ENCODE results near the gene LMLN.
"Not testable (repeated sequence)": the region's sequence is repeated elsewhere in the genome, so short reads cannot be mapped to it uniquely, and the experiment has no call there.

Gene LMLN

GRCh38 chr3:197958346-197958745 lies 1.7 kb upstream of the LMLN start:
- no peak for DNase-seq

DNA sequence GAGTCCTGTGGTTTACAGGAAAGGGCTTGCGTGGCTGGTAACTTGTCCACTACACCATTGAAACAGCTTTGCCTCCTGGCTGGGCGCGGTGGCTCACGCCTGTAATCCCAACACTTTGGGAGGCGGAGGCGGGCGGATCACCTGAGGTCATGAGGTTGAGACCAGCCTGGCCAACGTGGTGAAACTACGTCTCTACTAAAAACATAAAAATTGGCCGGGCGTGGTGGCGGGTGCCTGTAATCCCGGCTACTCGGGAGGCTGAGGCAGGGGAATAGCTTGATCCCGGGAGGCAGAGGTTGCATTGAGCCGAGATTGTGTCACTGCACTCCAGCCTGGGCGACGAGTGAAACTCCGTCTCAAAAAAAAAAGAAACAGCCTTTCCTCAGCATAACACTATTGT lies 1.2 kb upstream of the LMLN start:
- not testable (repeated sequence) for DNase-seq

DNA sequence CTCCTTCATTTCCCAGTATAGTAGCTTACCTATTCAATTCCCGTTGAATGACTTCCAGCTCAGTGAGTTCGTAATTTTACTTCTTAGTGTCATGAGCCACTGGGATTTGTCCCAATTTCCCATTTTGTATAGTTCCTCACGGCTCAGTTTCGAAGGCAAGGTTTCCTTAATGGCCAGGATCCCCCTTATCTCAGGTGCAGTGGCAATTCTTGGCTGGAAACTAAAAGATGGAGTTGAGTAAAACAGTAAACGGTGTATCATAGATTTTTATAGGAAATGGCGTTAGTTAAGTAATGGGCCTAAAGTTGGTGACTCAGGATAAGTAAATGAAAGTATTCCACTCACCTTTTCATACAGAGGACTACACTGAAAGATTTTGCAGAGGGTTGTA lies 522 bp upstream of the LMLN start:
- no peak for DNase-seq

GRCh38 chr3:197960694-197961581 lies 921 bp downstream of the LMLN start:
- no peak for DNase-seq

GRCh38 chr3:197961582-197961945 lies 1.5 kb downstream of the LMLN start:
- no peak for DNase-seq

DNA sequence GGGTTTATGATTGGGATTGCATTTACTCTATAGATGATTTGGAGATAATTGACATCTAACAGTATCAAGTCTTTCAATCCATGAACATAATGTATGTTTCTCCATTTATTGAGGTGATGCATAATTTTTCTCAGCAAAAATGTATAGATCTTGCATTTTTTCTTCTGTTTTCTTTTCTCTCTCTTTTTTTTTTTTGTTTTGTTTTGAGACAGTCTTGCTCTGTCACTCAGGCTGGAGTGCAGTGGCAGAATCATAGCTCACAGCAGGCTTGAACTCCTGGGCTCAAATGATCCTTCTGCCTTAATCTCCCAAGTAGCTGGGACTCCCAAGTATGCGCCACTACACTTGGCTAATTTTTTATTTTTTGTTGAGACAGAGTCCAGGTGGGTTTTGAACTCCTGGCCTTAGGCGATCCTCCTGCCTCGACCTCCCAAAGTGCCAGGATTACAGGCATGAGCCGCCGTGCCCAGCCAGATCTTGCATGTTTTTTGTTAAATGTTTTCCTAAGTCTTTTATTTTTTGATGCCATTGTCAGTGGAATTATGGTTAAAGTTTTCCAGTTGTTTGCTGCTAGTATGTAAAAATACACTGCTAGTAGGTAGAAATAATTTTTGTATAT lies 3.1 kb downstream of the LMLN start:
- no peak for DNase-seq

- DNase-seq, result not testable (repeated sequence)
Observed at GRCh38 chr3:197967337-197967989, 7.4 kb downstream of the LMLN start.

DNA sequence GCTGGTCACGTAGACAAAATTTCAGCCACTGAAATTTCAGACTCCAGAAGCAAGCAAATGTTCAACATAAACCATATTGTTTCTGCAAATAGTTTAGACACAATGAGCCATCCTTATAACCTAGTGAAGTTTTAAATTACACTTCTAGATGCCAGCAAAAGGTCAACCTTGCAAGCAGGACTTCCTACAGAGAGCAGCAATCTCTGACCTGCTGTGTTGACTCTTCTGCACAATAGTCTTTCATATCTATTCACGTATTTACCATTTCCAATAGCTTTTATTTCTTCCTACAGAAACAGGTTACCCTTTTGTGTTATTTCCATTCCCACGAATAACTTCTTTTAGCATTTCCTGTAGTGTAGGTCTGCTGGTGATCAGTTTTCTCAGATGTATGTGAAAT lies 10.6 kb downstream of the LMLN start:
- no peak for DNase-seq

DNA sequence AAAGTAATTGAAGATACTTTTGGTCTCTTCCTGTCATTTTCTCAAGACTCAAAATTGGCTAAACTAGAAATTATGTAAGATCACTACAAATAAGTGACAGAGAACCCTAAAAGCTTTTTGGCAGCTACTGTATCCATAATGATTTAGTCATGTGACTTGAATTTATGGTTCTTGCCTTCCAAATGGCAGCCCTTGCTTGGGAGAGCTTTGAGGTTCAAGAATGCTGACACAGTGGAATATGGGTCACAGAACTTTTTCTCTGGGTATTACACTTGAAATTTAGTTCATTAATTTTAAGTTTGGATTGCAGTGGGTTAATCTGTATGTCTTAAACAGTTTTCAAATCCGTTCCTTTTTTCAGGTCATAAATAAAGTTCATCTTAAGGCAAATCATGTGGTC lies 14.0 kb downstream of the LMLN start:
- no peak for DNase-seq

DNA sequence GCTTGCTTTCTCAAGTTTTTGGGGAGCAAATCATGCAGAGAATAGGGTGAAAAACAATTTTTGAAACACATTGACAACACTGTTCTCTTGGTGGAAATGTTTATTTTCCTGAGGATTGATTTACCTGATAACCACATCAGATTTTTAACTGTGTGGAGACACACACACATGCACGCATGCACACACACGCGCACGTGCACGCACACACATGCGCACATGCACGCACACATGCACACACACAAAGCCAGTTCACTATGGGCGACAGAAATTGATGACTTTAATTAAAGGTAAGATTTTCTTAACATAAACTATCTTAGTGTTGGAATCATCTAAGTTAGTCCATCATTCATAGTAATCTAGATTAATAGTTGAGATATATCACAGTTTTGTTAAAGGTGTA lies 15.3 kb downstream of the LMLN start:
- DNase-seq, result no peak

GRCh38 chr3:197983076-197983475 lies 23.1 kb downstream of the LMLN start:
- DNase-seq, result no peak

DNA sequence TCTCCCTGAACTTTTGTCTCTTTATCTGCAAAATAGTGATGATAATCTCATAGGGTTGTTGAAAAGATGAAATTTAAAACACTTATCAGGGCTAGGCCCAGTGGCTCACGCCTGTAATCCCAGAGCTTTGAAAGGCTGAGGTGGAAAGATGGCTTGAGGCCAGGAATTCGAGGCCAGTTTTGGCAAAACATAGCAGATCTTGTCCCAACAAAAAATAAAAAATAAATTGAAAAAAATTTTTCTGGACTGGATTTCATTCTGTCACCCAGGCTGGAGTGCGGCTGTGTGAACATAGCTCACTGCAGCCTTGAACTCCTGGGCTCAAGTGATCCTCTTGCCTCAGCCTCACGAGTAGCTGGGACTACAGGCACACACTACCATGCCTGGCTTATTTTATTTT lies 29.6 kb downstream of the LMLN start:
- no peak for DNase-seq

- DNase-seq, result no peak
Observed at GRCh38 chr3:197994736-197995135, 34.7 kb downstream of the LMLN start.

DNA sequence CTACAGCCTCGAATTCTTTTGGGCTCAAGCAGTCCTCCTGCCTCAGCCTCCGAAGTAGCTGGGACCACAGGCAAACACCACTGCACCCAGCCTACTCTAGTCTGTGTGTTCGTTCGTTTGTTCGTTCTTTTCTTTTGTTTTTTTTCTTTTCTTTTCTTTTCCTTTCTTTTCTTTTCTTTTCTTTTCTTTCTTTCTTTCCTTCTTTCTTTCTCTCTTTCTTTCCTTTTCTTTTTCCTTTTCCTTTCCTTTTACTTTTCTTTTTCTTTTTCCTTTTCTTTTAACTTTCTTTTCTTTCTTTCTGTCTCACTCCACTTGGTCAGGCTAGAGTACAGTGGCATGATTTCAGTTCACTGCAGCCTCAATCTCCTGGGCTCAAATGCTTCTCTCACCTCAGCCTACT lies 36.8 kb downstream of the LMLN start:
- no peak for DNase-seq

DNA sequence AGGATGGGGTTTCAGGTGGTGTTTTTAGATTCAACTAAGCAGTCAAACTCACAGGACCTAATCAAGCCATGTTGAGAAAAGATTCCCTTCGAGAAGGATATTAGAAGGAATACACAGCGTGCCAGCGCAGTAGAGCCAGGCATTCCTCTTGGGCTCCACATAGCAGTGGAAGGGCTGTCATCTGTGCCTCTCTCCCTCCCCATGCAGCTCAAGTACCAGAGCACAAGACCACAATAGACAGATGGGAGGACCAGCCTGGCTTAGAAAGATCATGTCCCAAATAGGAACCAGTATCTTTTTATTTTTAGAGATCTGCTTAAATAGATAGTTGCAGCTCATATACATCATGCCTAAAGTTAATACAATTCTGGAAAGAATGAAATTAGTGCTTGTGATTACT lies 37.9 kb downstream of the LMLN start:
- no peak for DNase-seq

- no peak for DNase-seq
Observed at GRCh38 chr3:198017090-198017489, 57.1 kb downstream of the LMLN start.

DNA sequence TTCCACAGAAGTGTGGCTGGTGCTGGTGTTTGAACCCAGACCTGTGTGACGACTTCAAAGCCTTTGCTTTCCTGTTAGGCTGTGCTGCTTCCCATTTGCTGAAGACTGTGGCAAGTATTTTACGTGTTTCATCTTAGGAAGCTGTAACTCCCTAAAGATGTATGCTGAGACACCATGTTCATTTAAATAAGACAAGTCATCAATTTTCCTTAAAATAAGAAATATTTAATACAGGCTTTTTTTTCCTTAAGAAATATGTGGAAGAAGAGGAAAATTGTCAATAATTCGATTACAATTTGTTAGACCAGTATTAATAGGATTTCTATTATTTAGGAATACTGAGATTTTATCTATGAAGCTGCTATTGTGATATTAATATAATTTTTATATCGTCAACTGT lies 58.4 kb downstream of the LMLN start:
- DNase-seq, result no peak

DNA sequence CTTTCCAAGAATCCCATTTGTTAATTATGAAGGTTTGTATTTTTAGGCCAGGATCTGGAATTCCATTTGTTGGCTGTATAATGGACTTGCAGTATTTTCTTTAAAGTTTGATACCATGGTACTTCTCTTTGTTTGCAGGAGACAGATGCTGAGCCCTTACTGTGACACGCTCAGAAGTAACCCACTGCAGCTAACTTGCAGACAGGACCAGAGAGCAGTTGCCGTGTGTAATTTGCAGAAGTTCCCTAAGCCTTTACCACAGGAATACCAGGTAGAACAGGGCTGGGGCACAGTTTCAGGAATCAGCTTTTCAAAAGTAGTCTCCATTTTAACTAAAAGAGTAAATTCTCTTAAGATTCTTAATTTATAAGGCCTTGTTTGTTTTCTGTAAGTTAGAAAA lies 59.1 kb downstream of the LMLN start:
- DNase-seq, result no peak

DNA sequence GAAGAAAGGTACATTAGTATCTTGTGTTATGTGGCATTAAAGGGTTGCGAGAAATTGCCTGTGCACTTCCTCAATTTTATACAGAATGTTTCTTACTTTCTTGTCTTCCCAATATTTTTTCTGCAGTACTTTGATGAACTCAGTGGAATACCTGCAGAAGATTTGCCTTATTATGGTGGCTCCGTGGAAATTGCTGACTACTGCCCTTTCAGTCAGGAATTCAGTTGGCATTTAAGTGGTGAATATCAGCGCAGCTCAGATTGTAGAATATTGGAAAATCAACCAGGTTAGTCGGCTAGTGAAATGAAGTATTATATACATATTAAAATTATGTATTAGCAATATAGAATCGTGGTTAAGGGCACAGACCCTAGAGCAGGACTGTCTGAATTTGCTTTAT lies 61.3 kb downstream of the LMLN start:
- DNase-seq, result no peak

DNA sequence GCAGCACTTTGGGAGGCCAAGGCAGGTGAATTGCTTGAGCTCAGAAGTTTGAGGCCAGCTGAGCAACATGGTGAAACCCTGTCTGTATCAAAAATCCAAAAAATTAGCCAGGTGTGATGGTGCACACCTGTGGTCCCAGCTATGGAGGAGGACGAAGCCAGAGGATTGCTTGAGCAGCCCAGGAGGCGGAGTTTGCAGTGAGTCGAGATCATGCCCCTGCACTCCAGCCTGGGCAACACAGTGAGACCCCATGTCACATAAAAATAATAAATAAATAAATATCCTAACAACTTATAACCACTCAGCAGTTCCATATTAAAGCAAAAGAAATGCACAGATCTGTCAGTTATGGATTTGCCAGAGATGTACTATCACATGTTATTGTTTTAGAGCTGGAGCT lies 62.6 kb downstream of the LMLN start:
- no peak for DNase-seq

DNA sequence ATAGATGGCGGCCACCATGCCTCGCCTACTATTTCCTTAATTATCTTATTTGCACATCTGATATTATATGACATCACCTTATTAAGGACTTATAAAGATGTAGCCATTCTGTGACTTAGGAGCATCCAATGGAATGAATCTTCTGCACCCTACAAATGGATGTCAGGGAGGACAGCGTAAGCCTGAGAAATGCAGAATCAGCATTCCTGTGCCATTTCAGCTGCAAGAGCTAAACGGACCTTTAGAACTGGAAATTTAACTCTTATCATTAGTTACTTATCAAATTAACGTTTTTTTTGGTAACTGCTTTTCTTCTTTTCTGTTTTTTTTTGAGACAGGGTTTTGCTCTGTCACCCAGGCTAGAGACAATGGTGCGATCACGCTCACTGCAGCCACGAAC lies 65.6 kb downstream of the LMLN start:
- no peak for DNase-seq

DNA sequence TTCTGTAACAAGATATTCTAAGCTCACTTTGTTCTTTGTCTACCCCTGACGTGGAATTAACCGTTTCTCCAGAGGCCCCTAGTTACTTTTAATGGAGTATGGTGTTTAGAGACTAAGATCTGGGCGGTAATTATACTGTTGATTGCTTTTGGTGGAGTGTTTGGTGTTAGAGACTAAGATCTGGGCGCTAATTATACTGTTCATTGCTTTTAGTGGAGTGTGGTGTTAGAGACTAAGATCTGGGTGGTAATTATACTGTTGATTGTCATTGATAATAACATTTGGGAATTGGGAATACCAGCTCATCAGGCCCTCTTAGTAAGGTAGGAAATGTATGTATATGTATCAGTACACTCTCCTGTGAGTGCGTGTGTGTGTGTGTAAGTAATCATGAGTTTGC lies 66.6 kb downstream of the LMLN start:
- DNase-seq, result no peak

DNA sequence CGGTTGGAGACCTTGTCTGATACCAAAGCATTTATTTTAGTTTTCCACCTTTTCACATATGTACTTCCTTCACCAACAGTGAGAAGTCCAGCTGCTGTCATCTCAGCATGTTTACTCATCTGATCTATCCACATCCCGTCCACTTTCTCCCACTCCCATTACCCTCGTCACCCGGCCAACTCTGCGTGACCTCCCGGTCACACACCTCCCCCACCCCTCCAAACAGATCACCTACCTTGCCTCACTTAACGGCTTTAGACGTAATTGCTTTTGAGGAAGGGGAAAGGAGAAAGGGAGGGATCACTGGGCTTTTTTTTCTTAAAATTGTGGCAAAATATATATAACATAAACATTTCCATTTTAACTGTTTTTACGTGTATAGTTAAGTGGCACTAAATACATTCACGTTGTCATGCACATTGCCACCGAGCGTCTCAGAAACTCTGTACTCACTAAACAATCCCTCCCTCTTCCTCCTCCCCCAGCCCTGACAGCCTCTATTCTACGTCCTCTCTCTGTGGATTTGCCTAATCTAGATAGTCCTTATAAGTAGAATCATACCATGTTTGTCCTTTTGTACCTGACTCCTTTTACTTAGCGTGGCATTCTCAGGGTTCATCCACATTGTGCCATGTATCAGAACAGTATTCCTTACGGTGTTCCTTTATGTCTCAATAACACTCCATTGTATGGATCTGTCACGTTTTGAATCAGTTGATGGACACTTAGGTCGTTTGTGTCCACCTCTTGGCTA lies 67.2 kb downstream of the LMLN start:
- no peak for DNase-seq

All from activated T-cell treated with anti-CD3 and anti-CD28 coated beads, Interleukin-2, amount 50 U/mL, for 1 hour (primary cell).